ENCODE results near the gene CCKAR.

GRCh38 chr4:26503844-26504243 lies 13.6 kb upstream of the CCKAR start:
- TF ChIP-seq, protein P1, sequence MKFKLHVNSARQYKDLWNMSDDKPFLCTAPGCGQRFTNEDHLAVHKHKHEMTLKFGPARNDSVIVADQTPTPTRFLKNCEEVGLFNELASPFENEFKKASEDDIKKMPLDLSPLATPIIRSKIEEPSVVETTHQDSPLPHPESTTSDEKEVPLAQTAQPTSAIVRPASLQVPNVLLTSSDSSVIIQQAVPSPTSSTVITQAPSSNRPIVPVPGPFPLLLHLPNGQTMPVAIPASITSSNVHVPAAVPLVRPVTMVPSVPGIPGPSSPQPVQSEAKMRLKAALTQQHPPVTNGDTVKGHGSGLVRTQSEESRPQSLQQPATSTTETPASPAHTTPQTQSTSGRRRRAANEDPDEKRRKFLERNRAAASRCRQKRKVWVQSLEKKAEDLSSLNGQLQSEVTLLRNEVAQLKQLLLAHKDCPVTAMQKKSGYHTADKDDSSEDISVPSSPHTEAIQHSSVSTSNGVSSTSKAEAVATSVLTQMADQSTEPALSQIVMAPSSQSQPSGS (IDR thresholded peaks at IDR 0.05; ENCODE audit: low read length), result no peak
- TF ChIP-seq, protein P2, sequence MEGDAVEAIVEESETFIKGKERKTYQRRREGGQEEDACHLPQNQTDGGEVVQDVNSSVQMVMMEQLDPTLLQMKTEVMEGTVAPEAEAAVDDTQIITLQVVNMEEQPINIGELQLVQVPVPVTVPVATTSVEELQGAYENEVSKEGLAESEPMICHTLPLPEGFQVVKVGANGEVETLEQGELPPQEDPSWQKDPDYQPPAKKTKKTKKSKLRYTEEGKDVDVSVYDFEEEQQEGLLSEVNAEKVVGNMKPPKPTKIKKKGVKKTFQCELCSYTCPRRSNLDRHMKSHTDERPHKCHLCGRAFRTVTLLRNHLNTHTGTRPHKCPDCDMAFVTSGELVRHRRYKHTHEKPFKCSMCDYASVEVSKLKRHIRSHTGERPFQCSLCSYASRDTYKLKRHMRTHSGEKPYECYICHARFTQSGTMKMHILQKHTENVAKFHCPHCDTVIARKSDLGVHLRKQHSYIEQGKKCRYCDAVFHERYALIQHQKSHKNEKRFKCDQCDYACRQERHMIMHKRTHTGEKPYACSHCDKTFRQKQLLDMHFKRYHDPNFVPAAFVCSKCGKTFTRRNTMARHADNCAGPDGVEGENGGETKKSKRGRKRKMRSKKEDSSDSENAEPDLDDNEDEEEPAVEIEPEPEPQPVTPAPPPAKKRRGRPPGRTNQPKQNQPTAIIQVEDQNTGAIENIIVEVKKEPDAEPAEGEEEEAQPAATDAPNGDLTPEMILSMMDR (IDR thresholded peaks at IDR 0.05 in 2 of 3, conservative IDR thresholded peaks at IDR 0.05 in 1 of 3; ENCODE audit: control insufficient read depth in 2 of 3, extremely low read depth in 1 of 3, insufficient read depth in 1 of 3, low read depth in 3 of 3, low read length in 3 of 3), result no peak
- no peak for TF ChIP-seq STAT3 (IDR thresholded peaks at IDR 0.05; ENCODE audit: low read depth, low read length)
- no peak for TF ChIP-seq ZBED1 (IDR thresholded peaks at IDR 0.05; ENCODE audit: borderline replicate concordance)

Measured in GM12878 (cell line).